Ectodermal cell (in vitro differentiated cells): Measurements from ENCODE around the gene BUD31.
"Not testable (repeated sequence)": the region's sequence is repeated elsewhere in the genome, so short reads cannot be mapped to it uniquely, and the experiment has no call there.

Source experiments
- H3K27ac ChIP-seq: 2 replicates; pipeline ENCODE4 v1.7.0; 2013; ENCODE audit warnings: mild to moderate bottlenecking, low read depth, low read length; ENCODE audit not compliant: insufficient read depth, poor library complexity, severe bottlenecking
- H3K27me3 ChIP-seq: 2 replicates; pipeline ENCODE4 v1.7.0; 2013; ENCODE audit warnings: mild to moderate bottlenecking, low read length; ENCODE audit not compliant: insufficient read depth, control insufficient read depth, poor library complexity, severe bottlenecking
- H3K36me3 ChIP-seq: one replicate; pipeline ENCODE4 v1.7.0; 2013; ENCODE audit warnings: low read length; ENCODE audit not compliant: control insufficient read depth, insufficient read depth
- H3K4me1 ChIP-seq: one replicate; pipeline ENCODE4 v1.7.0; 2013; ENCODE audit warnings: low read length; ENCODE audit not compliant: control insufficient read depth, insufficient read depth
- H3K4me3 ChIP-seq: 2 replicates; pipeline ENCODE4 v1.7.0; 2013; ENCODE audit warnings: low read depth, low read length, control low read depth; ENCODE audit not compliant: insufficient read depth
- H3K9me3 ChIP-seq: 2 replicates; pipeline ENCODE4 v1.7.0; 2013; ENCODE audit warnings: mild to moderate bottlenecking, low read length, moderate library complexity; ENCODE audit not compliant: control insufficient read depth
- WGBS, 2 experiments: methylation state at CpG; one replicate each; pipeline ENCODE4 v1.1.7; 2013; ENCODE audit warnings: missing lambda C conversion rate in 2 of 2; 5-methylcytosine and 5-hydroxymethylcytosine counted together

The BUD31 gene

DNA sequence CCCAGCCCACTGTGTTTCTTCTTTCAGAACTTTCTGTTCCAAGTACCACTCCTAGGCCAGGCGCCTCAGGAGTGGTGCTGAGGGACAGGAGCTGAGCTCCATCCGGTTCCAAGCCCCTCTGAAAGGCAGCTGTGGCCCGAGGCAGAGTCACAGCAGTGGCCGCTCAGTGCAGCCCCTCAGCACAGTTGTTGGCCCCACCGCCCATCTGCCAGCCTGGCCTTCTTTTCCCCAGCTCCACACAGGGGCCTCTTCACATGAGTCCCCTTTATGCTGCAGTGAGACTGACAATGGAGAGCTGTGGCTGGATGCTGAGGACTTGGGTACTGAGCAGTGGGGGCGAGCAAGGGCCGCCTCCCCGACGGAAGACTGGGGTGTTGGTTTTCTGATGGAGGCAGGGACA lies 9.5 kb downstream of the BUD31 start:
- Histone ChIP-seq H3K27me3 (no peaks in the 10 kb centered on the region), H3K36me3 (peaks cover 55% of the 10 kb centered on the region), H3K4me1 (no peaks in the 10 kb centered on the region), H3K4me3 (no peak overlapping the region), H3K27ac (no peak overlapping the region), H3K9me3 (no peaks in the 10 kb centered on the region)
- 95 to 96% methylated on average over 9 of the region's 9 CpGs for WGBS, 2 experiments

DNA sequence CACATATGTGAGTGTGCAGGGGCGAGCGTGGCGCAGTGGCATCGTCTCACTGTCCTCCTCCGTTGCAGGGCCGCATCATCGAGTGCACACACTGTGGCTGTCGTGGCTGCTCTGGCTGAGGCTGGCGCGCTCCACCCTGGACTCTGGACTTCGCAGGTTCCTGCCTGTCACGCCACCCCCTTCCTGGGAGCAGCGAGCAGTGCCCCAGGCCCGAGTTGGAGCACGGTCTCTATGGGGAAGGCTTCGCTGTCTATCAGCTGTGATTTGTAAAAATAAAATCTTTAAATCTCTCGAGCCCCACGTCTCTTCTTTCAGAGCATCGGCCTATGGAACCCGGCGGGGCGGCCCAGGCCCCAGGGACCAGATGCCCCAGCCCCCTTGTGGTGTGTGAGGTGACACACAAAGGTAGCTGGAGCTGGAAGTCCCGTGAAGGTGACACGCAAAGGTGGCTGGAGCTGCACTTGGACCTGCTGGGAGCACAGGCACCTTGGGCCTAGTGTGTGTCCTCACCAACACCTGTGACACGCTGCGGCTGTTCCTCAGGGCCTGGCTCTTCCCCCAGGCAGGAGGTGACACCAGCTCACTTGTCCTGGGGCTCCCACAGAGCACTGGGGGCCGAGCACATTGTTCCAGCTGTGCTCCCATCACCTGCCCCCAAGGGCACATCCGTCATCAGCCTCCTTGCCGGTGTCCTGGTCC lies 10.7 kb downstream of the BUD31 start:
- peaks cover 53% of the 10 kb centered on the region for H3K36me3 ChIP-seq
- WGBS, 2 experiments, result 95% methylated on average over 29 of the region's 29 CpGs
- H3K27ac ChIP-seq, result no peak overlapping the region
- H3K27me3 ChIP-seq, result no peaks in the 10 kb centered on the region
- no peak overlapping the region for H3K4me3 ChIP-seq
- H3K9me3 ChIP-seq, result no peaks in the 10 kb centered on the region
- H3K4me1 ChIP-seq, result no peaks in the 10 kb centered on the region

DNA sequence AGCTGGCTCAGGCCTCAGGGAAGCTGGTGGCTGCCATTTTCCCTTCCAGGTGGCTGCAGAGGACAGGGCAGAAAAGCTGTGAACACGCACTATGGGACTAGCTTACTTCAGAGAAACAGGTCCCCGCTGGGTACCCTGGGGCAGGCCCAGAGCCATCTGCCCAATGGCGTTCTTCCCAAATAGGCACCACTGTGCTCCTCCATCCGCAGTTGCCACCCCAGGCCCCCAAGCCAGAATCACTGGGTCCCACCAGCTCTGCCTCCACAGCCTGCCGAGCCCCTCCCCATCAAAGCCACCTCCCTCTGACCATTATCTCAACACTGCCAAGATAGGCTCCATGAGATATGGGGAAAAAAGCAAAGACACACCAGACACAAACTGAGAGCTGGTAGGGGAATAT lies 11.4 kb downstream of the BUD31 start:
- 95 to 96% methylated on average over 5 of the region's 5 CpGs for WGBS, 2 experiments
- H3K4me1 ChIP-seq, result no peaks in the 10 kb centered on the region
- H3K36me3 ChIP-seq, result peaks cover 53% of the 10 kb centered on the region

DNA sequence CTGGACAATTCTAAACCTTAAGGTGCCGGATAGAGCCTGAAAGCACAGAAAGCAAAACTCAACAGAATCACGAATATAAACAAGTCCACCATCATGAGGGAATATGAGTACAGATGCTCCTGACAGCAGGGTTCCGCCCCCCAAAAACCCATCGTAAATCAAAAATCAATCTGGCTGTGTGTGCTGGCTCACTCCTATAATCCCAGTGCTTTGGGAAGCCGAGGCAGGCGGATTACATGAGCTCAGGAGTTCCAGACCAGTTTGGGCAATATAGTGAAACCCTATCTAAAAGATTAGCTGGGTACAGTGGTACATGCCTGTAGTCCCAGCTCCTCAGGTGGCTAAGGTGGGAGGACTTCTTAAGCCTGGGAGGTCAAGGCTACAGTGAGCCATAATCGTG lies 12.2 kb downstream of the BUD31 start:
- 93 to 95% methylated on average over 7 of the region's 7 CpGs for WGBS, 2 experiments
- no peak overlapping the region for H3K27ac ChIP-seq
- H3K4me1 ChIP-seq, result no peaks in the 10 kb centered on the region
- H3K9me3 ChIP-seq, result no peaks in the 10 kb centered on the region
- peaks cover 54% of the 10 kb centered on the region for H3K36me3 ChIP-seq
- H3K27me3 ChIP-seq, result no peaks in the 10 kb centered on the region
- no peak overlapping the region for H3K4me3 ChIP-seq

More for the DNA sequence above, 11.4 kb downstream of the BUD31 start:
- H3K4me3 ChIP-seq, result no peak overlapping the region
- no peaks in the 10 kb centered on the region for H3K27me3 ChIP-seq
- H3K9me3 ChIP-seq, result no peaks in the 10 kb centered on the region
- H3K27ac ChIP-seq, result no peak overlapping the region

DNA sequence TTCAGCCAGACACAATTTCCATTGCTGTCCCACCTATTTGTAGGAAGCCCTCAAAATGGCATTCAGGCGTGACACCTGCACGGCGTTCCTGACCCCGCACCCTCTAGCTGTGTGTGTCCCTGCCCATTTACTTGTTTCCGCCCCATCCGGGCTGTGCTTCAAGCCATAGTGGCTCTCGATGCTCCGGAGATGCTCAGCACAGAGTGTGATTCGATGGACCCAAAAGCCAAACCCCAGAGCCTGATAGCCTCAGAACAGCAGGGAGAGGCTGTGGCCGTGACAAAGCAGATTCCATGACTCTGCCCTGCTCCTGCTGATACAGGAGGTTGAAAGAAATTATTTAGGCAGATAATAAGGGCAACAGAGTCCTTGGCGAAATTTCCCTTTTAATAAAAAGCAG lies 13.4 kb downstream of the BUD31 start:
- Histone ChIP-seq H3K36me3 (peaks cover 43% of the 10 kb centered on the region), H3K9me3 (no peaks in the 10 kb centered on the region), H3K27me3 (no peaks in the 10 kb centered on the region), H3K27ac (no peak overlapping the region), H3K4me3 (no peak overlapping the region), H3K4me1 (no peaks in the 10 kb centered on the region)
- WGBS, 2 experiments, result 94% methylated on average over 11 of the region's 11 CpGs

DNA sequence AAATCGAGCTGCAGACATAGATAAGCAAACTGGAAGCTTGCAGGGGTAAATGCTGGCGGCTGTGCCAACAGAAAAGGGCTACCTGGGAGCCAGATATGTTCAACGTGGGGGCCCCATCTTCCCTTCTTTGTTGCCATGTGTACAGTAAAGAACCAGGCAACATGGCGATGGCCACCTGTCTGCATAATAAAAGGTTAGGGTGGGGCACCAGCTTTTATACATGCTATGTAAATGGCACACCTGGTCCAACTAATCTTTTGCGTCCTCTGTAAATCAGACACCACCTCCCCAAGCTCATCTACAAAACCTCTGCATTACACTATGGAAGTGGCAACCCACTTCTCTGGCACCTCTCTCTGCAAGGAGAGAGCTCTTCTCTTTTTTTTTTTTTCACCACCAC lies 13.9 kb downstream of the BUD31 start:
- Histone ChIP-seq H3K27me3 (no peaks in the 10 kb centered on the region), H3K4me3 (no peak overlapping the region), H3K27ac (no peak overlapping the region), H3K36me3 (peaks cover 39% of the 10 kb centered on the region), H3K4me1 (no peaks in the 10 kb centered on the region), H3K9me3 (no peaks in the 10 kb centered on the region)
- 89 to 92% methylated on average over 5 of the region's 5 CpGs for WGBS, 2 experiments

DNA sequence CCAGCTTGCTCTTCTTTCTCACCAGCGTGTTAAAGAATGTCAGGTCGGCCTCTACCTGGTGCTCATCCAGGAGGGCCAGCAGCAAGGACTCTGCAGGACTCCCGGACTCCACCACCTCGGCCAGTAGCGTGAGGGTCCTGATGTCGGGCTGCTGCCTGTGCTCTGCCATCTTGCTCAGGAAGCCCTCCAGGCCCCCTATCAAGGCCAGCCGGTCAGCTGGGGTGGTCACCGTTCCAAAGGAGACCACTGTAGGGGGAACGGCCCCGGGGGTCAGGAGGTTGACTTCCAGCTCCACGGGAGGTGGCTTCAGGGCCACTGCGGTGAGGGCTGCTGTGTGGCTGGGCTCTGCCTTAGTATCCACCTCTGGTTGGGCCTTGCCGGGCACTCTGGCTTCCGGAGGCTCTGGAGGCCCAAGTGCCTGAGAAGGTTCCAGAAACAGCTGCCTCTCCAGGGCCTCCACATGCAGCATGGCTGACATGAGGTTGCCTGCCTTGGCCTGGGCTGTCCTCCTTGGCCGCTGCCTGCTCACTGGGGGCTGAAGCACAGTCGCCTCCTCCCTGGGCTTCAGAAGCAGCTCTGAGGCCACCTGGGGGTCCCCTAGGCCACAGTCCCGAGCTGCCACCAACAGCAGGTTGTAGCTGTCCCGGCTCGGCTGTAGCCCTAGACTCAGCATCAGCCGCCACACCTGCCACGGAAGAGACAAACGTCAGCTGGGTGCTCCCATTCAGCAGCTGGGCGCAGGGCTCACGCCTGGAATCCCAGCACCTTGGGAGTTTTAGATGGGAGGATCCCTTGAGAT lies 16.4 kb downstream of the BUD31 start:
- H3K4me1 ChIP-seq, result no peaks in the 10 kb centered on the region
- no peak overlapping the region for H3K27ac ChIP-seq
- no peak overlapping the region for H3K4me3 ChIP-seq
- no peaks in the 10 kb centered on the region for H3K27me3 ChIP-seq
- H3K36me3 ChIP-seq, result peaks cover 35% of the 10 kb centered on the region
- 94% methylated on average over 24 of the region's 24 CpGs for WGBS, 2 experiments
- no peaks in the 10 kb centered on the region for H3K9me3 ChIP-seq

DNA sequence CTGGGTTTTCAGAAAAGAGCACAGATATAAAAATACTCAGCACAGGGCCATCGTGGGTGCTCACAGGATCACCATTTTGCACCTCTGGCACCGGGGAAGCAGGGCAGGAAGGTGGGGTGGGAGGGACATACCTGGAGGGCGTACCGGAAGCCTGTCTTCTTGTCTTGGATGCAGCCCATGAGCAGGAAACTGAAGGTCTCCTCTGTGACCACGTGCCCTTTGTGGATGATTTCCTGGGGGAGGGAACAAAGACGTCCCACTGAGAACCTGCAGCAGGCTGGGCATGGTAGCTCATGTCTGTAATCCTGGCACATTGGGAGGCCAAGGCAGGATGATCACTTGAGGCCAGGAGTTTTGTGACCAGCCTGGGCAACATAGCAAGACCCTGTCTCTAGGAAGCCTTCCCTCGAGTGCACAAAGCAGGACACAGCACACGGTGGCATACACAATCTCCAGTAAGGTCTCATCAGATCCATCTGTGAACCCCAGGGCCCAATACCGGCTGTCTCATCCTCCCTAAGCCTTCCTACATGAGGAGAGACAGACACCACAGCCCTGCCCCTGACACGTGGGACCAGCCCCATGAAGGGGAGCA lies 20.3 kb downstream of the BUD31 start:
- Histone ChIP-seq H3K36me3 (peaks cover 45% of the 10 kb centered on the region), H3K27ac (no peak overlapping the region), H3K27me3 (no peaks in the 10 kb centered on the region), H3K4me1 (no peaks in the 10 kb centered on the region), H3K4me3 (no peak overlapping the region), H3K9me3 (no peaks in the 10 kb centered on the region)
- WGBS, 2 experiments, result 90 to 94% methylated on average over 10 of the region's 10 CpGs

DNA sequence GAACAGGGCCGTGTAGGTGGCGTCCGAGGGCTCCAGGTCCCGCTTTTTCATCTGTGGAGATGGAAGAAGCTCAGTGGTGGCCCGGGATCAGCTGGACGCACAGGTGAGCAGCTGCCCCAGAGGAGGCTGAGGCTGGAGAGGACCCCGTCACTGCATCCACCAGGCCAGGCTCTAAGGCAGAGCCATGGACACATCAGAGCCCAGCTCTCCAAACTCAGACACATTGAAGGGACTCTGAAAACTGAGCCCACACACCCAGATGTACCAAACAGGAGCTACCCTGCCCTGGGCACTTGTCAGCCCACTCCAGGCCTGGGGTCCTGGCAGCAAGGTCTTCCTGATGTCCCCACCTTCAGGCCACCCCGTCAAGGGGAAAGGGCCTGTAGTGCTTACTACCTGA lies 21.0 kb downstream of the BUD31 start:
- Histone ChIP-seq H3K27me3 (no peaks in the 10 kb centered on the region), H3K4me3 (no peak overlapping the region), H3K9me3 (no peaks in the 10 kb centered on the region), H3K27ac (no peak overlapping the region), H3K4me1 (no peaks in the 10 kb centered on the region), H3K36me3 (peaks cover 44% of the 10 kb centered on the region)
- 96 to 98% methylated on average over 8 of the region's 8 CpGs for WGBS, 2 experiments

DNA sequence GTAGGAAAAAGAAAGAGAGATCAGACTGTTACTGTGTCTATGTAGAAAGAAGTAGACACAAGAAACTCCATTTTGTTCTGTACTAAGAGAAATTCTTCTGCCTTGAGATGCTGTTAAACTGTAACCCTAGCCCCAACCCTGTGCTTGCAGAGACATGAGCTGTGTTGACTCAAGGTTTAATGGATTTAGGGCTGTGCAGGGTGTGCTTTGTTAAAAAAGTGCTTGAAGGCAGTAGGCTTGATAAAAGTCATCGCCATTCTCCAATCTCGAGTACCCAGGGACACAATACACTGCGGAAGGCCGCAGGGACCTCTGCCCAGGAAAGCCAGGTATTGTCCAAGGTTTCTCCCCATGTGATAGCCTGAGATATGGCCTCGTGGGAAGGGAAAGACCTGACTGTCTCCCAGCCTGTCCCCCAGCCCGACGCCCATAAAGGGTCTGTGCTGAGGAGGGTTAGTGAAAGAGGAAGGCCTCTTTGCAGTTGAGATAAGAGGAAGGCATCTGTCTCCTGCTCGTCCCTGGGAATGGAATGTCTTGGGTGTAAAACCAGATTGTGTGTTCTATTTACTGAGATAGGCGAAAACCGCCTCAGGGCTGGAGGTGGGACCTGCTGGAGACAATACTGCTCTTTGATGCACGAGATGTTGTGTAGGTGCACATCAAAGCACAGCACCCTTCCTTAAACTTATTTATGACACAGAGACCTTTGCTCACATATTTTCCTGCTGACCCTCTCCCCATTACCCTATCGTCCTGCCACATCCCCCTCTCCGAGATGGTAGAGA lies 23.2 kb downstream of the BUD31 start:
- not testable (repeated sequence) for H3K9me3 ChIP-seq, H3K27me3 ChIP-seq, H3K4me3 ChIP-seq, H3K4me1 ChIP-seq, H3K27ac ChIP-seq
- WGBS, 2 experiments, result 93 to 94% methylated on average over 13 of the region's 13 CpGs
- H3K36me3 ChIP-seq, result peaks cover 41% of the 10 kb centered on the region
